CD4-positive, alpha-beta memory T cell (primary cell): Measurements from ENCODE around the gene CAMK4. TPM values are rescaled to one million over a fixed set of nuclear protein-coding genes. Genes with fewer than 3 reads are reported as not detected.

ENCODE experiments used
- CTCF ChIA-PET: fragments of 350-600 bp; sonication (Branson Sonifier 250); formaldehyde crosslinking; loops from one replicate; lab custom pipeline; 2021; ENCODE audit warnings: inconsistent platforms; ENCODE audit not compliant: partially characterized antibody; lab: Charles Lee
- POLR2A ChIA-PET: fragments of 350-600 bp; sonication (Branson Sonifier 250); formaldehyde crosslinking; loops from one replicate; lab custom pipeline; 2021; ENCODE audit not compliant: partially characterized antibody; lab: Charles Lee
- DNase-seq, 5 donors: peaks; one replicate each; pipeline versions ENCODE4 v3.0.0 to v3.0.0-alpha.2; 2020 to 2022; ENCODE audit warnings: mixed read lengths in 1 of 5
- H3K27ac ChIP-seq: one replicate; pipeline ENCODE4 v1.7.0; 2013; ENCODE audit warnings: low read depth, low read length
- H3K27me3 ChIP-seq: 2 replicates; pipeline ENCODE4 v1.7.0; 2013; ENCODE audit warnings: mild to moderate bottlenecking, low read length, moderate library complexity; ENCODE audit not compliant: insufficient read depth
- H3K36me3 ChIP-seq: 2 replicates; pipeline ENCODE4 v1.7.0; 2013; ENCODE audit warnings: mild to moderate bottlenecking, low read length, moderate library complexity; ENCODE audit not compliant: insufficient read depth
- H3K4me1 ChIP-seq: 2 replicates; pipeline ENCODE4 v1.7.0; 2013; ENCODE audit warnings: mild to moderate bottlenecking, low read length, moderate library complexity; ENCODE audit not compliant: insufficient read depth
- H3K4me3 ChIP-seq, 2 donors: one replicate each; pipeline ENCODE4 v1.7.0; 2013; ENCODE audit warnings: low read length in 2 of 2, mild to moderate bottlenecking in 1 of 2
- H3K9me3 ChIP-seq, 2 donors: one replicate each; pipeline ENCODE4 v1.7.0; 2013; ENCODE audit warnings: low read length in 2 of 2, control low read depth in 1 of 2; ENCODE audit not compliant: control insufficient read depth in 1 of 2
- H3K27ac Mint-ChIP-seq, 7 donors: one replicate each; pipeline ENCODE4 v1.8.0; 2020 to 2021; ENCODE audit warnings: mixed read lengths in 7 of 7, mild to moderate bottlenecking in 6 of 7, inconsistent platforms in 3 of 7, moderate library complexity in 3 of 7
- H3K27me3 Mint-ChIP-seq, 2 donors: one replicate each; pipeline ENCODE4 v1.8.0; 2020 to 2021; ENCODE audit warnings: mixed read lengths in 2 of 2
- H3K36me3 Mint-ChIP-seq, 2 donors: one replicate each; pipeline ENCODE4 v1.8.0; 2020 to 2021; ENCODE audit warnings: mixed read lengths in 2 of 2, inconsistent platforms in 1 of 2, mild to moderate bottlenecking in 1 of 2
- H3K4me1 Mint-ChIP-seq, 4 donors: one replicate each; pipeline ENCODE4 v1.8.0; 2020 to 2021; ENCODE audit warnings: mixed read lengths in 4 of 4, mild to moderate bottlenecking in 1 of 4
- H3K4me3 Mint-ChIP-seq, 8 donors: one replicate each; pipeline ENCODE4 v1.8.0; 2020 to 2021; ENCODE audit warnings: mixed read lengths in 8 of 8, mild to moderate bottlenecking in 7 of 8, moderate library complexity in 6 of 8, inconsistent platforms in 3 of 8
- H3K9me3 Mint-ChIP-seq, 8 donors: one replicate each; pipeline ENCODE4 v1.8.0; 2020 to 2021; ENCODE audit warnings: mixed read lengths in 8 of 8, mild to moderate bottlenecking in 5 of 8, inconsistent platforms in 3 of 8, moderate library complexity in 1 of 8
- intact Hi-C: fragments of 100-400 bp; cut with micrococcal nuclease; formaldehyde crosslinking; loops from one replicate; pipeline ENCODE4 v1.15.1; 2023
- polyA plus RNA-seq, 2 donors: library from polyadenylated mRNA; unstranded; fragments of 300-500 nt; fragmentation: Illumina TruSeq; gene quantifications; one replicate each; pipeline ENCODE4 v1.2.3, GENCODE V29; 2021
- total RNA-seq, 2 experiments: library from RNA; stranded (reverse); gene quantifications; one replicate each; pipeline ENCODE4 v1.2.3, GENCODE V29; 2021

The CAMK4 gene
- total and polyA plus RNA-seq, 4 experiments from 2014 or later: 84.3 to 257 (median 165) TPM

- Histone ChIP-seq H3K4me1 (peaks cover 69% of the 10 kb centered on the region), H3K27me3 (no peaks in the 10 kb centered on the region), H3K36me3 (no peaks in the 10 kb centered on the region), H3K4me3 (peak overlapping the region; percentile 25 to 27), H3K9me3 (no peaks in the 10 kb centered on the region), H3K27ac (peak overlapping the region; percentile 82)
- ChIA-PET CTCF (interaction anchor here (1.2 to 1.6 kb wide), 2 partner anchors 50 to 72 kb away, joined by 3 to 14 read pairs; no protein-coding TSS in a partner anchor), POLR2A (interaction anchor here (1.2 to 11.2 kb wide), 4 partner anchors 8 to 136 kb away, joined by 3 to 206 read pairs (median 18); partner anchors contain the start of gene WDR36)
- Mint-ChIP-seq H3K4me1 (peaks cover 48 to 87% (median 63%) of the 10 kb centered on the region in 4 donors), H3K4me3 (peak overlapping the region; percentile 75 to 94 (median 82)), H3K27ac (peak overlapping the region; percentile 83 to 98 (median 95)), H3K9me3 (peaks cover 0 to 1% (median 0%) of the 10 kb centered on the region in 8 donors), H3K27me3 (no peaks in the 10 kb centered on the region), H3K36me3 (peaks cover 14 to 33% of the 10 kb centered on the region in 2 donors)
- DNase-seq: no peak
- intact Hi-C loops: loop anchor here (5.0 to 10.0 kb wide), 2 partner anchors 136 to 1544 kb away; partner anchors contain the start of genes MAN2A1 and WDR36
Observed at GRCh38 chr5:111228520-111229220, 4.5 kb downstream of the CAMK4 start.

GRCh38 chr5:111229221-111229835 is 5.1 kb downstream of the CAMK4 start:
- Histone ChIP-seq H3K4me3 (peak overlapping the region; percentile 25 to 27), H3K27ac (peak overlapping the region; percentile 82), H3K36me3 (no peaks in the 10 kb centered on the region), H3K4me1 (peaks cover 76% of the 10 kb centered on the region), H3K9me3 (no peaks in the 10 kb centered on the region), H3K27me3 (no peaks in the 10 kb centered on the region)
- CTCF ChIA-PET: interaction anchor here (1.2 to 1.6 kb wide), 3 partner anchors 10 to 72 kb away, joined by 3 to 14 read pairs (median 4); no protein-coding TSS in a partner anchor
- POLR2A ChIA-PET: interaction anchor here (1.2 to 11.2 kb wide), 6 partner anchors 7 to 137 kb away, joined by 3 to 206 read pairs (median 8); partner anchors contain the start of gene WDR36
- Mint-ChIP-seq H3K27ac (peak overlapping the region; percentile 83 to 98 (median 95)), H3K4me1 (peaks cover 51 to 91% (median 66%) of the 10 kb centered on the region in 4 donors), H3K9me3 (peaks cover 0 to 1% (median 0%) of the 10 kb centered on the region in 8 donors), H3K36me3 (peaks cover 14 to 33% of the 10 kb centered on the region in 2 donors), H3K4me3 (peak overlapping the region; percentile 77 to 94 (median 84)), H3K27me3 (no peaks in the 10 kb centered on the region)
- DNase-seq: no peak
- intact Hi-C loops: loop anchor here (5.0 to 10.0 kb wide), 2 partner anchors 137 to 1545 kb away; partner anchors contain the start of genes MAN2A1 and WDR36

GRCh38 chr5:111229871-111230810 is 6.0 kb downstream of the CAMK4 start:
- peak in 4 of 5 donors; percentile 69 to 80 (median 74) for DNase-seq
- H3K4me1 ChIP-seq: peaks cover 84% of the 10 kb centered on the region

GRCh38 chr5:111231119-111231518 is 6.9 kb downstream of the CAMK4 start:
- peak overlapping the region; percentile 76 to 97 (median 88) for H3K27ac Mint-ChIP-seq
- peaks cover 0 to 1% (median 0%) of the 10 kb centered on the region in 8 donors for H3K9me3 Mint-ChIP-seq
- H3K4me3 Mint-ChIP-seq: peak overlapping the region; percentile 71 to 94 (median 80)
- H3K27me3 Mint-ChIP-seq: no peaks in the 10 kb centered on the region
- Histone ChIP-seq H3K9me3 (no peaks in the 10 kb centered on the region), H3K4me3 (peak overlapping the region; percentile 22 to 51), H3K4me1 (peaks cover 93% of the 10 kb centered on the region), H3K27me3 (no peaks in the 10 kb centered on the region), H3K27ac (peak overlapping the region; percentile 57), H3K36me3 (no peaks in the 10 kb centered on the region)
- POLR2A ChIA-PET: interaction anchor here (0.8 to 11.4 kb wide), 11 partner anchors 5 to 1822 kb away, joined by 3 to 206 read pairs (median 4); partner anchors contain the start of genes CAMK4 and PJA2
- CTCF ChIA-PET: interaction anchor here (0.7 to 1.6 kb wide), 4 partner anchors 8 to 48 kb away, joined by 3 to 7 read pairs (median 4); no protein-coding TSS in a partner anchor
- intact Hi-C loops: loop anchor here (5.0 kb wide), 1 partner anchor 281 kb away; the partner anchor contains the start of gene STARD4
- H3K4me1 Mint-ChIP-seq: peaks cover 67 to 94% (median 82%) of the 10 kb centered on the region in 4 donors
- peaks cover 14 to 17% of the 10 kb centered on the region in 2 donors for H3K36me3 Mint-ChIP-seq
- DNase-seq: peak in 1 of 5 donors; percentile 21

More at GRCh38 chr5:111229871-111230810, 6.0 kb downstream of the CAMK4 start:
- ChIA-PET POLR2A (interaction anchor here (0.8 to 11.2 kb wide), 12 partner anchors 6 to 72 kb away, joined by 3 to 206 read pairs (median 4); no protein-coding TSS in a partner anchor), CTCF (interaction anchor here (0.7 to 1.6 kb wide), 6 partner anchors 8 to 73 kb away, joined by 3 to 14 read pairs (median 4); no protein-coding TSS in a partner anchor)
- Mint-ChIP-seq H3K4me3 (peak overlapping the region; percentile 77 to 94 (median 84)), H3K36me3 (peaks cover 14 to 27% of the 10 kb centered on the region in 2 donors), H3K27me3 (no peaks in the 10 kb centered on the region), H3K9me3 (peaks cover 0 to 1% (median 0%) of the 10 kb centered on the region in 8 donors), H3K4me1 (peaks cover 59 to 94% (median 74%) of the 10 kb centered on the region in 4 donors), H3K27ac (peak overlapping the region; percentile 83 to 98 (median 95))
- Histone ChIP-seq H3K27me3 (no peaks in the 10 kb centered on the region), H3K27ac (peak overlapping the region; percentile 82), H3K9me3 (no peaks in the 10 kb centered on the region), H3K36me3 (no peaks in the 10 kb centered on the region), H3K4me3 (peak overlapping the region in 1 of 2 donors; percentile 25)
- intact Hi-C loops: loop anchor here (5.0 to 10.0 kb wide), 3 partner anchors 138 to 1545 kb away; partner anchors contain the start of genes MAN2A1, STARD4 and WDR36

- peaks cover 10 to 11% of the 10 kb centered on the region in 2 donors for H3K36me3 Mint-ChIP-seq
- DNase-seq: peak in 3 of 5 donors; percentile 26 to 64 (median 59)
- ChIA-PET POLR2A (interaction anchor here (0.6 to 11.4 kb wide), 10 partner anchors 7 to 140 kb away, joined by 3 to 206 read pairs (median 5); partner anchors contain the start of gene CAMK4), CTCF (interaction anchor here (1.1 to 5.5 kb wide), 2 partner anchors 8 to 11 kb away, joined by 3 to 50 read pairs; partner anchors contain the start of gene CAMK4)
- peak overlapping the region; percentile 54 for H3K27ac ChIP-seq
- peak overlapping the region; percentile 56 to 87 (median 82) for H3K4me3 Mint-ChIP-seq
- no peaks in the 10 kb centered on the region for H3K27me3 Mint-ChIP-seq
- peaks cover 98% of the 10 kb centered on the region for H3K4me1 ChIP-seq
- peaks cover 0 to 1% (median 0%) of the 10 kb centered on the region in 8 donors for H3K9me3 Mint-ChIP-seq
- peak overlapping the region in 1 of 2 donors; percentile 9 for H3K4me3 ChIP-seq
- H3K36me3 ChIP-seq: no peaks in the 10 kb centered on the region
- H3K27me3 ChIP-seq: no peaks in the 10 kb centered on the region
- H3K4me1 Mint-ChIP-seq: peaks cover 75 to 94% (median 87%) of the 10 kb centered on the region in 4 donors
- intact Hi-C loops: loop anchor here (5.0 kb wide), 1 partner anchor 280 kb away; the partner anchor contains the start of gene STARD4
- peak overlapping the region; percentile 83 to 94 (median 91) for H3K27ac Mint-ChIP-seq
- no peaks in the 10 kb centered on the region for H3K9me3 ChIP-seq
Observed at GRCh38 chr5:111232311-111233051, 8.3 kb downstream of the CAMK4 start.
